ENCODE results near the gene LRRC3.

LRRC3 gene

GRCh38 chr21:44437371-44437695, 18.0 kb upstream of the LRRC3 start:
- intact Hi-C loops (cut with DNase I): no loop called here
- DNase-seq: peak in 3 of 10 donors; percentile 5 to 52 (median 51)

DNA sequence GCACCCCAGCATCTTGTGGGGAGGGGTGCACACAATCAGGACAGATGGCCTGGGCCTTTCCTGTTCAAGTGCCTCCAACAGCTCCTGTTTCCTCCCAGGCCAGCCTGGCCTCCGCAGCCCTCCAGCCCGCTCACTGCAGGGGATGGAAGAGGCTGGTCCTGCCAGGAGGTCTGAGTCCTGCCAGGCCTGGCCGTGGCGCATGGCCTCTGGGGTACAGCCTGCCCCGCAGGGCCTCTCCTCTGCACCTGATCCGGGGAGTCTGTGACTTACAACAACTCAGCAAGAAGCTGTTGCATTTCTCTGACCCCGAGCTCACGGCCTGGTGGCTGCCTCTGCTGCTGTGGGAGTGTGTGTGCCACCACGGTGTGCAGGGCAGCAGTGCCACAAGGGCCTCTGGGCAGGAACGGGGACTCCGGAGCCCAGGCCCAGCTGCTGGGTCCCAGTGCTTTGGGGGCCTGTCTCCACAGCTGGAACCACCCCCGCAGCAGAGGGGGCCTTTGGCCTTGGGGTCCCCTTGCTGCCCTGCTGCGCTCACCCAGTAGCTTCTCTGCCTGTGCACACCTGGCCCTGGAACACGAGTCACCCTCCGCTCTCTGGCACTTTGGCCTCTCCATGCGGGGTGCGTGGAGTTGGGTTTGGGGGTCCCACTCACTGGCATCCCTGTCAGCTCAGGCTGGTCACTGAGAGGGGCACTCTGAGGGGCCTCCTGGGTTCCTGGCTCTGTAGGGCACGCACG, 17.4 kb upstream of the LRRC3 start:
- intact Hi-C loops (cut with DNase I): no loop called here
- peak in 5 of 10 donors; percentile 4 to 76 (median 49) for DNase-seq

- intact Hi-C loops (cut with DNase I): no loop called here
- peak in 5 of 10 donors; percentile 6 to 78 (median 74) for DNase-seq
Observed at GRCh38 chr21:44438531-44439210, 16.6 kb upstream of the LRRC3 start.

DNA sequence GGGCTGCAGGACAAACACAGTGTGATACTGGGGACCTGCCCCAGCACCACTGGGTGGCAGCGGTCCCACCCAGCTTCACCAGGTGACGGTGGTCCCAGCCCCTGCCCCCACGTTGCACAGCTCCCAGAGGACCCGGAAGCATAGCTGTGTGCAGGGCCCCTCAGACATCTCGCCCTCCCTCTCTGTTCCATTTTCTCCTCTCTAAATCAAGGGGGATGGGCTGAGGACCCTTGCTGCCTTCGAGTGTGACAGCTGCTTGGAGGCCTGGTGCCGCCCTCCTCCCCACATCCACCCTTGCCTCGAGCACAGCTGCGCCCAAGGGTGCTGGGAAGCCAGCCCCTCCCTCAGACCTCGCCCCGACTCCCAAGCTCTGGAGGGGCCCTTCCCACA, 16.1 kb upstream of the LRRC3 start:
- DNase-seq: peak in 3 of 10 donors; percentile 57 to 63 (median 59)
- intact Hi-C loops (cut with DNase I): no loop called here

GRCh38 chr21:44440241-44441040, 14.9 kb upstream of the LRRC3 start:
- intact Hi-C loops (cut with DNase I): no loop called here
- peak in 5 of 10 donors; percentile 2 to 80 (median 57) for DNase-seq

GRCh38 chr21:44441041-44441400, 14.3 kb upstream of the LRRC3 start:
- peak in 4 of 10 donors; percentile 20 to 72 (median 66) for DNase-seq
- intact Hi-C loops (cut with DNase I): no loop called here

DNA sequence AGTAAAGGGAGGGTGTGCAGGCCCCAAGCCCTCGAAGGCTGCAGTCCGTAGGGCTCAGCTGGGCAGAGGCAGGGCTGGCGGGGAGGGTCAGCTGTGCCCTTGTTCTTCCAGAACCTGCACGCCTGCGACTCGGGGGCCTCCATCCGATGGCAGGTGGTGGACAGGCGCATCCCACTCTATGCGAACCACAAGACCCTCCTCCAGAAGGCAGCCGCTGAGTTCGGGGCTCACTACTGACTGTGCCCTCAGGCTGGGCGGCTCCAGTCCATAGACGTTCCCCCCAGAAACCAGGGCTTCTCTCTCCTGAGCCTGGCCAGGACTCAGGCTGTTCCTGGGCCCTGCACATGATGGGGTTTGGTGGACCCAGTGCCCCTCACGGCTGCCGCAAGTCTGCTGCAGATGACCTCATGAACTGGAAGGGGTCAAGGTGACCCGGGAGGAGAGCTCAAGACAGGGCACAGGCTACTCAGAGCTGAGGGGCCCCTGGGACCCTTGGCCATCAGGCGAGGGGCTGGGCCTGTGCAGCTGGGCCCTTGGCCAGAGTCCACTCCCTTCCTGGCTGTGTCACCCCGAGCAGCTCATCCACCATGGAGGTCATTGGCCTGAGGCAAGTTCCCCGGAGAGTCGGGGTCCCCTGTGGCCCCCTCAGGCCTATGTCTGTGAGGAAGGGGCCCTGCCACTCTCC, 13.6 kb upstream of the LRRC3 start:
- DNase-seq: peak in 5 of 10 donors; percentile 3 to 73 (median 30)
- intact Hi-C loops (cut with DNase I): no loop called here

DNA sequence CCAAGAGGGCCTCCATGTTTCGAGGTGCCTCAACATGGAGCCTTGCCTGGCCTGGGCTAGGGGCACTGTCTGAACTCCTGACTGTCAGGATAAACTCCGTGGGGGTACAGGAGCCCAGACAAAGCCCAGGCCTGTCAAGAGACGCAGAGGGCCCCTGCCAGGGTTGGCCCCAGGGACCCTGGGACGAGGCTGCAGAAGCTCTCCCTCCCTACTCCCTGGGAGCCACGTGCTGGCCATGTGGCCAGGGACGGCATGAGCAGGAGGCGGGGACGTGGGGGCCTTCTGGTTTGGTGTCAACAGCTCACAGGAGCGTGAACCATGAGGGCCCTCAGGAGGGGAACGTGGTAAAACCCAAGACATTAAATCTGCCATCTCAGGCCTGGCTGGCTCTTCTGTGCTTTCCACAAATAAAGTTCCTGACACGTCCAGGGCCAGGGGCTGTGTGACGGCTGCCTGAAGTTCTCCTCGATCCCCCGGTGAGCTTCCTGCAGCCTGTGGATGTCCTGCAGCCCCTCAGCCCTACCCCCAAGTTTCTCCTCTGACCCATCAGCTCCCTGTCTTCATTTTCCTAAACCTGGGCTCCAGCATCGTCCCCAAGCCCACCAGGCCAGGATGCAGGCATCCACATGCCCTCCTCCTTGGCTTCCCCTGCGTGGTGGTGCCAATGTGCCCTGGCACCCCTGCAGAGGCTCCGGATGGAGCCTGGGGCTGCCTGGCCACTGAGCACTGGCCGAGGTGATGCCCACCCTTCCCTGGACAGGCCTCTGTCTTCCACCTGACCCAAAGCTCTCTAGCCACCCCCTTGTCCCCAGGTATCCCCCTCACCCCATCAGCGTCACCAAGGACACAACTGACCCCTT, 12.8 kb upstream of the LRRC3 start:
- intact Hi-C loops (cut with DNase I): no loop called here
- DNase-seq: peak in 5 of 10 donors; percentile 1 to 78 (median 47)

GRCh38 chr21:44443291-44443890, 11.9 kb upstream of the LRRC3 start:
- intact Hi-C loops (cut with DNase I): no loop called here
- peak in 5 of 10 donors; percentile 1 to 71 (median 40) for DNase-seq

GRCh38 chr21:44443891-44444285, 11.4 kb upstream of the LRRC3 start:
- intact Hi-C loops (cut with DNase I): no loop called here

DNA sequence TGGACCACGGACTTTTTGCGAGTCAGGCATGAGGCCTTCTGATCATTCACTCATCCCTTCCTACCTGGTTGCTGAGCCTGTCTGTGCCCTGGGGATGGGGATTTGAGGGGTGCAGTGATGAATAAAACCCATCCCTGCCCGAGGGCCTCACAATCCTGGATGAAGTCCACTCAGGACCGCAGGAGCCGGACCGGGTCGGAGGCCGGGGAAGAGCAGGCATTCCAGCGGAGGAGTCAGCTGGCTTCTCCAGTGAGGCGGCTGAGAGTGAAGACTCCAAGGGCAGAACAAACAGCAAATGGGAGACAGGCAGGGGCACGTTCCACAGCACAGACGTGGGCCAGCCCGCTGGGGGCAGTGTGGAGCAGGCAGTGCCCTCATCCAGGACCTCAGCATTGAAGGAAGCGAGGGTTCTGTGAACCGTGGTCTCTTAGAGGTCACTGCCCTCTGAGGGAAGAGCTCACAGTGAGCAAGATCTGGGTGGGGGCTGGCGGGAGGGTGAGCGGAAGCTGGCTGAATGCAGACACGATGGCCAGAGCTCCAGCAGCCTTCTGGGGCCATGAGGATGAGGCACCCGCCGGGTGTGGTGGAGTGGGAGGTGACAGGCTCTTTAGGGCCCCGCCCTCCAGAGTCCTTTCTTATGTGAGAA, 10.9 kb upstream of the LRRC3 start:
- intact Hi-C loops (cut with DNase I): no loop called here
- peak in 5 of 10 donors; percentile 3 to 78 (median 66) for DNase-seq

More at GRCh38 chr21:44443891-44444285, 11.4 kb upstream of the LRRC3 start:
- DNase-seq: peak in 4 of 10 donors; percentile 4 to 62 (median 56)

- intact Hi-C loops (cut with DNase I): no loop called here
- peak in 4 of 10 donors; percentile 5 to 48 (median 36) for DNase-seq
Observed at GRCh38 chr21:44445145-44445812, 10.0 kb upstream of the LRRC3 start.

DNA sequence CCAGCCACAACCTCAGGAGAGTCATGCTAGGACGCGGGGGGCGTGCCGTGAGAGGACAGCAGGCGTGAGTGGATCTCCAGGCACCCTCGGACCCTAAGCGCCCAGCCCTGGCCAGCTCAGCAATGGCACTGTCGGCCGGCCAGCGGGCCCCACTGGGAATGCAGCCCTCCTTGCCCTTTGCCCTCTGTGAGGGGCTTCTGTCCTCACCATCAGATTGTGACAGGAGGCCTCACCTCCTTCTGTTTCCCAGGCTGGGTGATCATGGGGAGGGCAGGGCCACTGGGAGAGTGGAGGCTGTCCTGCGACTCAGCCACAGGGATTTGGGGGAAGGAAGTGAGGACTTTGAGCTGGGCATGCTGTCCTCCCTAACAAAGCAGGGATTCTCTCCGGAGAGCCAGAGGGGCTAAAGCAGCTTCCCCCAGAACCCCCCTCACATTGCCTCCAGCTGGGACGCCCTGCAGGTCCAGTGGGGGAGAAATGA, 6.6 kb upstream of the LRRC3 start:
- intact Hi-C loops (cut with DNase I): no loop called here
- DNase-seq: peak in 7 of 10 donors; percentile 4 to 84 (median 17)

- intact Hi-C loops (cut with DNase I): no loop called here
- DNase-seq: peak in 7 of 10 donors; percentile 4 to 77 (median 18)
Observed at GRCh38 chr21:44449473-44450363, 5.6 kb upstream of the LRRC3 start.

DNA sequence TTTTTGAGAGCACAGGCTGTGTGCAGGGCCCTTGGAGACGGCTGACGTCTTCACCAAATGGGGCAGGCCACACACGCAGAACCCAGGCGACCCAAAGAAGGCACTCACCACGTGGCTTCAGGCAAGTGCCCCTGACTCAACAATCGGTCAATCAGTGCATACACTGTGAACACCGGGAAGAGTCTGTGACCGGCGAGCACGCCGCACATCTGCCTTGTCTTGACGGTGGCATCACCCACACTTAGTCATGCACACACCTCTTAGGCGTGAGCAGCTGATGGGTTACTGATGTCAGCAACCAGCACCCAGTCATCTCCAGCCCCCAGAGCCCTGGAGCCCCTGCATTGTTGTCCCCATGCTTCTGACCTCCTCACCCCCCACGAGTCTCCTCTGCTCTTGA, 4.9 kb upstream of the LRRC3 start:
- DNase-seq: peak in 7 of 10 donors; percentile 2 to 73 (median 20)
- intact Hi-C loops (cut with DNase I): no loop called here

- peak in 6 of 10 donors; percentile 5 to 84 (median 13) for DNase-seq
- intact Hi-C loops (cut with DNase I): no loop called here
Observed at GRCh38 chr21:44450999-44451398, 4.3 kb upstream of the LRRC3 start.

GRCh38 chr21:44453120-44453519, 2.2 kb upstream of the LRRC3 start:
- no peak for DNase-seq

More at GRCh38 chr21:44453120-44453519, 2.2 kb upstream of the LRRC3 start:
- intact Hi-C loops (cut with DNase I): no loop called here

All from posterior cingulate gyrus (tissue), 11 donors.